K562 (cell line): ENCODE measurements around the gene PNPLA7. TPM values are rescaled to one million over a fixed set of nuclear protein-coding genes. Genes with fewer than 3 reads are reported as not detected.

Source experiments
- ARID3B ChIP-seq: fragments of 250-450 bp; sonication (Bioruptor Pico); IDR thresholded peaks from 2 replicates; pipeline ENCODE4 v1.4.0; 2020; ENCODE audit warnings: borderline replicate concordance
- ATF7 ChIP-seq: fragments of 450-650 bp; IDR thresholded peaks from 2 replicates; pipeline ENCODE4 v1.7.1; 2014; ENCODE audit warnings: mild to moderate bottlenecking, moderate library complexity
- CBFA2T2 ChIP-seq: fragments of 450-650 bp; conservative IDR thresholded peaks from 2 replicates; pipeline ENCODE4 v1.6.1; 2017; ENCODE audit warnings: mild to moderate bottlenecking
- CBFA2T3 ChIP-seq: fragments of 450-650 bp; IDR thresholded peaks from 2 replicates; pipeline ENCODE4 v1.6.1; 2017
- DPF2 ChIP-seq: fragments of 450-650 bp; IDR thresholded peaks from 2 replicates; pipeline ENCODE4 v1.6.1; 2016
- ETV1 ChIP-seq: fragments of 450-650 bp; conservative IDR thresholded peaks from 2 replicates; pipeline ENCODE4 v1.6.1; 2016; ENCODE audit warnings: missing genetic modification characterization, control low read depth, low read depth, missing compliant biosample characterization
- L3MBTL2 ChIP-seq: fragments of 450-650 bp; IDR thresholded peaks from 2 replicates; pipeline ENCODE4 v1.6.1; 2016; ENCODE audit warnings: mild to moderate bottlenecking, moderate library complexity
- LEF1 ChIP-seq: fragments of 450-650 bp; IDR thresholded peaks from 2 replicates; pipeline ENCODE4 v1.6.1; 2016; ENCODE audit warnings: mild to moderate bottlenecking
- NFRKB ChIP-seq: fragments of 450-650 bp; IDR thresholded peaks from 2 replicates; pipeline ENCODE4 v1.6.1; 2016; ENCODE audit warnings: low read depth
- NR2C2 ChIP-seq, 2 experiments: fragments of 200-800 bp in 1 of 2; sonication (Bioruptor generic) in 1 of 2; sonication (generic) in 1 of 2; formaldehyde crosslinking in 1 of 2; IDR thresholded peaks; 2 replicates each; pipeline versions ENCODE4 v1.6.1 to v1.8.0; 2016 to 2022; ENCODE audit warnings: mild to moderate bottlenecking in 1 of 2, missing compliant biosample characterization in 1 of 2, missing genetic modification characterization in 1 of 2, missing genetic modification reagents in 1 of 2
- PHTF2 ChIP-seq: fragments of 250-450 bp; sonication (Bioruptor Pico); IDR thresholded peaks from 2 replicates; pipeline ENCODE4 v1.5.0; 2021; ENCODE audit warnings: mild to moderate bottlenecking
- POLR2G ChIP-seq: fragments of 200-400 bp; formaldehyde crosslinking; IDR thresholded peaks from 2 replicates; pipeline ENCODE4 v1.6.1; 2017; ENCODE audit warnings: low read depth, mild to moderate bottlenecking, antibody characterized with exemption, low read length, moderate library complexity
- RBBP5 ChIP-seq: fragments of 200-600 bp; sonication (generic); IDR thresholded peaks from 2 replicates; pipeline ENCODE4 v1.6.1; 2012; ENCODE audit warnings: borderline replicate concordance, mild to moderate bottlenecking, low read length, control low read depth, inconsistent platforms; ENCODE audit not compliant: insufficient read depth, poor library complexity, severe bottlenecking
- SMARCA5 ChIP-seq: fragments of 450-650 bp; IDR thresholded peaks from 2 replicates; pipeline ENCODE4 v1.6.1; 2016
- TBL1XR1 ChIP-seq, 2 experiments: IDR thresholded peaks; 2 replicates each; pipeline ENCODE4 v1.6.1; 2012; ENCODE audit warnings: improper control_type of control experiment in 2 of 2, low read length in 2 of 2, mild to moderate bottlenecking in 1 of 2
- ZBTB7A ChIP-seq: IDR thresholded peaks from 2 replicates; pipeline ENCODE4 v1.6.1; 2011; ENCODE audit warnings: low read depth, mild to moderate bottlenecking, low read length, moderate library complexity, borderline replicate concordance; ENCODE audit not compliant: control insufficient read depth
- ZNF75A ChIP-seq: fragments of 450-650 bp; formaldehyde crosslinking; IDR thresholded peaks from 2 replicates; pipeline ENCODE4 v1.4.0; 2020; ENCODE audit warnings: mild to moderate bottlenecking
- polyA plus RNA-seq, 8 experiments: library from polyadenylated mRNA; depleted of rRNA in 4 of 8; stranded (reverse) in 5 of 8; unstranded in 3 of 8; fragments of >200 nt; fragmentation: Nextera tagmentation in 2 of 8; fragmentation: Illumina TruSeq in 1 of 8; extraction: Ambion mirVana in 2 of 8; extraction: Trizol in 1 of 8; gene quantifications; 2 replicates each; pipeline versions ENCODE4 v1.2.1 to v1.2.3, GENCODE V29; 2011 to 2014; ENCODE audit warnings: inconsistent platforms in 1 of 8, missing spikeins in 1 of 8
- total RNA-seq, 7 experiments: library from RNA; depleted of rRNA in 6 of 7; stranded (reverse); fragments of >200 nt in 6 of 7; fragmentation: Illumina TruSeq in 2 of 7; extraction: Trizol in 2 of 7; gene quantifications; 2 replicates each; pipeline versions ENCODE4 v1.2.1 to v1.2.3, GENCODE V29; 2011 to 2021; ENCODE audit warnings: low replicate concordance in 1 of 7
- TF ChIP-seq, protein P1 (sequence below), 2 experiments: fragments of 450-650 bp in 1 of 2; sonication (generic) in 1 of 2; formaldehyde crosslinking in 1 of 2; IDR thresholded peaks; 2 replicates each; pipeline versions ENCODE4 v1.7.1 to v1.9.0; 2016 to 2022; ENCODE audit warnings: inconsistent platforms in 1 of 2, mild to moderate bottlenecking in 1 of 2, missing genetic modification reagents in 1 of 2

PNPLA7 gene
- total and polyA plus RNA-seq, 9 of the 15 experiments (the other 6 are each of a cell fraction or from before 2014, with no cell fraction given): 0.01 to 0.85 (median 0.19) TPM; not detected in 1

DNA sequence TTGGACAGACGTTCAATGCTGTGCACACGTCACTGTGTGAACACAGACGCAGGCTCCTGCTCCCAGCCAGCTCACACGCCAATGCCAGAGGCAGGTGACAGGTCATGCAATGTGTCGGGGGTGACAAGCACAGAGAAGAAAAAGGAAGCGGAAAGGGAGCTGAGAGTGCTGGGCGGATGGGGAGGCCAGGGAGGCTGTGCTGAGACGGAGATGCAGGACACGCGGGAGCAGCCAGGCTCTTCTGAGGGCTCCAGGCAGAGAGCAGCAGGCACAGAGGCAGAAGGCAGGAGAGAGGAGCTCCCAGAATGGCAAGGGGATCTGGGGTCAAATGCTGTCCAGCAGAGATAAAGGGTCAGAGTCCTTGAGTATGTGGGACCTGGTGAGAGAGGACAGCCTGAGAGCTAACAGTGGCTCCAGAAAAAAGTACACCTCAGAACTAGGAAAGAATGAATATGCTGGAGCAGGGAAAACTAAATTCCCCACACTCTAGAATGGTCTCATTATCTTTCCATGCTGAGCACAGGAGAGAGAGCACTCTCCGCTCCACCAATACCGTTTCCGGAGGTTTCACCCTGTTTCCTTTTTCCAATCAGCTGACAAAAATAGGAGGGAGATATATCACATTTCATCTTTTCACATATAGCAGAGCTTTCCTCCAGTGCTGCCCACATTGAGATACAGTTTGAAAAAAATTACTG lies 58.3 kb downstream of the PNPLA7 start (continued):
- no peak for TF ChIP-seq NR2C2 (CRISPR knock-in tag; IDR thresholded peaks at IDR 0.05)
- TF ChIP-seq NR2C2 (tag; IDR thresholded peaks at IDR 0.05): peak; percentile 76
- TF ChIP-seq L3MBTL2: peak; percentile 19; the same call in 1 of the 2 replicates
- peak; percentile 71 for TF ChIP-seq CBFA2T3
- no peak for TF ChIP-seq RBBP5
- peak; percentile 56 for TF ChIP-seq ETV1 (tag)
- TF ChIP-seq ZNF75A (CRISPR knock-in tag): no peak
- peak; percentile 27; the same call in 1 of the 2 replicates for TF ChIP-seq CBFA2T2
- TF ChIP-seq TBL1XR1 (IDR thresholded peaks at IDR 0.05; ENCODE audit: low read length in 2 of 2): no peak
- TF ChIP-seq PHTF2 (CRISPR knock-in tag): no peak
- TF ChIP-seq, protein P1, sequence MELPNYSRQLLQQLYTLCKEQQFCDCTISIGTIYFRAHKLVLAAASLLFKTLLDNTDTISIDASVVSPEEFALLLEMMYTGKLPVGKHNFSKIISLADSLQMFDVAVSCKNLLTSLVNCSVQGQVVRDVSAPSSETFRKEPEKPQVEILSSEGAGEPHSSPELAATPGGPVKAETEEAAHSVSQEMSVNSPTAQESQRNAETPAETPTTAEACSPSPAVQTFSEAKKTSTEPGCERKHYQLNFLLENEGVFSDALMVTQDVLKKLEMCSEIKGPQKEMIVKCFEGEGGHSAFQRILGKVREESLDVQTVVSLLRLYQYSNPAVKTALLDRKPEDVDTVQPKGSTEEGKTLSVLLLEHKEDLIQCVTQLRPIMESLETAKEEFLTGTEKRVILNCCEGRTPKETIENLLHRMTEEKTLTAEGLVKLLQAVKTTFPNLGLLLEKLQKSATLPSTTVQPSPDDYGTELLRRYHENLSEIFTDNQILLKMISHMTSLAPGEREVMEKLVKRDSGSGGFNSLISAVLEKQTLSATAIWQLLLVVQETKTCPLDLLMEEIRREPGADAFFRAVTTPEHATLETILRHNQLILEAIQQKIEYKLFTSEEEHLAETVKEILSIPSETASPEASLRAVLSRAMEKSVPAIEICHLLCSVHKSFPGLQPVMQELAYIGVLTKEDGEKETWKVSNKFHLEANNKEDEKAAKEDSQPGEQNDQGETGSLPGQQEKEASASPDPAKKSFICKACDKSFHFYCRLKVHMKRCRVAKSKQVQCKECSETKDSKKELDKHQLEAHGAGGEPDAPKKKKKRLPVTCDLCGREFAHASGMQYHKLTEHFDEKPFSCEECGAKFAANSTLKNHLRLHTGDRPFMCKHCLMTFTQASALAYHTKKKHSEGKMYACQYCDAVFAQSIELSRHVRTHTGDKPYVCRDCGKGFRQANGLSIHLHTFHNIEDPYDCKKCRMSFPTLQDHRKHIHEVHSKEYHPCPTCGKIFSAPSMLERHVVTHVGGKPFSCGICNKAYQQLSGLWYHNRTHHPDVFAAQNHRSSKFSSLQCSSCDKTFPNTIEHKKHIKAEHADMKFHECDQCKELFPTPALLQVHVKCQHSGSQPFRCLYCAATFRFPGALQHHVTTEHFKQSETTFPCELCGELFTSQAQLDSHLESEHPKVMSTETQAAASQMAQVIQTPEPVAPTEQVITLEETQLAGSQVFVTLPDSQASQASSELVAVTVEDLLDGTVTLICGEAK (IDR thresholded peaks at IDR 0.05): peak; percentile 64
- TF ChIP-seq, protein P1 (CRISPR knock-in tag; IDR thresholded peaks at IDR 0.05): no peak
- peak; percentile 83 for TF ChIP-seq DPF2
- TF ChIP-seq ARID3B: no peak
- TF ChIP-seq POLR2G: peak; percentile 29; the same call in 1 of the 2 replicates
- TF ChIP-seq LEF1: 0 out of 2 replicates have a peak, but pooled peaks have one; percentile 48
- TF ChIP-seq ATF7: peak; percentile 38; the same call in 1 of the 2 replicates
- TF ChIP-seq ZBTB7A: peak; percentile 54; the same call in 1 of the 2 replicates
- TF ChIP-seq NFRKB: no peak
- 0 out of 2 replicates have a peak, but pooled peaks have one; percentile 31 for TF ChIP-seq SMARCA5
